ENCODE data around the gene PDSS2. TPM values are rescaled to one million over a fixed set of nuclear protein-coding genes. Genes with fewer than 3 reads are reported as not detected.
"Not testable (repeated sequence)": the region's sequence is repeated elsewhere in the genome, so short reads cannot be mapped to it uniquely, and the experiment has no call there.

PDSS2 gene
- total RNA-seq, 1 donor from 2014 or later = 10.8 TPM

DNA sequence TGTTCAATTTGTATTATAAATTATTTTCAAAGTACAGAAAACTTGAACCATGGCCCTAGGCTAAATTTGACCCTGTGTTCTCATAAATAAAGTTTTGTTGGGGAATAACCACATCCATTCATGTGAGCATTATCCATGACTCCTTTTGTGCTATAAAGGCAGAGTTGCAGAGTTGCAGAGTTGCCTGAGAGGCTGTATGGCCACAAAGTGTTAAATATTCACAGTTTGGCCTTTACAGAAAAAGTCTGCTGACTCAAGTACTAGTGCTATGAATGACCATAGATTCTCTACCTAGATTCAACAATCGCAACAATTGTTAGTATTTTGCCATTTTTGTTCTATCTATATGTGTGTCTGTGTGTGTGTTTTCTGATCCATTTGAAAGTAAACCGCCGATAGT, 297.8 kb downstream of the PDSS2 start:
- DNase-seq = no peak

DNA sequence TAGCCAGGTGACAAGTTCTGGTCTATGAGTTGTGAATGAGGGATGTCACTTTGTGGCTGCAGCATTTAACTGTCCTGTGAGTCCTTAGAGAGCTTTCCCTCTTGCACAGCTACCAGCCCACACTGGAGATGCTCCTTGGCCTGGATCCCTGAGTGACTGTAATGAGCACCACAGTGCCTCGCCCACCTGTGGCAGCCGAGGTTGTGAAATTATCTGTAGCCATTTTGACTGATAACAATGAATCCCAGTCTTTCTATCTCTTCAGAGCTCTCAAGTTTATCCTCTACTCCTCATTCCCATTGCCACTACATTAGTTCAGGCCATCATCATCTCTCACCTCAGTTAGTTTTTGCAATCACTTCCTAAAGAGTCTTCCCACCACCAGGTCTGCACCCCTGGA, 302.7 kb downstream of the PDSS2 start:
- DNase-seq = no peak

DNA sequence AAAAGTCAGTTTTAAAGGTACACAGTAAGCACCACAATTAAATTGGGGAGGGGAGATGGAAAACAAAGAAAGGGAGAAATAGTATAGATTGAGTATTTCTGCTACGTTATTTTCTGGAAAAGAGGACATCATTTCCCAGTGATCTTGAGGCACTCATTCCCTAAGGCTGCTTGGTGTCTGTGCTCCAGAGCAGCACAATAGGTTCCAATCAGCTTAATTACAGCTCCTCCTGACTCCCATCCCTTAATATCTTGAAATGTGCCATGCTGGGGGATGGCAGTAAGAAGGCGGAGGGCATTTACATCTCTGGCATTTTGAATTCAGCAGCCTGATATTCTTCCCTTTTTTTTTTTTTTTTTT, 304.6 kb downstream of the PDSS2 start:
- no peak for DNase-seq

DNA sequence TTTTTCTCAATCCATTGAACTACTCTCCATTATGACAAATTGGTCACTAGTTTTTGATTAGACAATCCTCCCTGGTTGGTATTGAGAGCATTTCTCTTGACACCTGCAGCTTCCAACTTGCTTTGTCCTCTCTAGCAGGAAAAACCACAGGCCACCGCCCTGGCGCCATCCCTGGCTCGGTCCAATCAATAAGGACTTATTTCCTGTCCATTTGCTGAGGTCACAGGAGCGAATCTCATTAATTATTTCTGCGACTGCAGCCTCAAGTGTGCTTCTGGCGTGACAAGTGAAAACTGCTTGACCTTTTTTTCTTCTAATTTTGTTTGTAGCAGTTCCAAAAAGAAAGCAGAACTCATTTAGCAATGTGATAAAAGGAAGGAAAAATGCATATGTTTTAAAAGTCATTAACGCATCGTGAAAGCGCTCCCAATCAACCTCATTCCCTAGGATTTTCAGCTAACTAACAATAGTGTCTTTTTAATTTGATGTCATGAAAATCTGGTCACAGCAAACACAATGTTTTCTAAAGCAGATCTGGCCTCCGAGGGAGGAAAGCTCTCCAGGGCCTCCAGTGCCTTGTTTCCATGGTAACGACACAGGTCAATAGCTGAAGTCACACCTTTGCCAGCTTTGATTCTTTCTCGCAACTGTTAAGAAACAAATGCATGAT, 305.1 kb downstream of the PDSS2 start:
- DNase-seq = no peak

DNA sequence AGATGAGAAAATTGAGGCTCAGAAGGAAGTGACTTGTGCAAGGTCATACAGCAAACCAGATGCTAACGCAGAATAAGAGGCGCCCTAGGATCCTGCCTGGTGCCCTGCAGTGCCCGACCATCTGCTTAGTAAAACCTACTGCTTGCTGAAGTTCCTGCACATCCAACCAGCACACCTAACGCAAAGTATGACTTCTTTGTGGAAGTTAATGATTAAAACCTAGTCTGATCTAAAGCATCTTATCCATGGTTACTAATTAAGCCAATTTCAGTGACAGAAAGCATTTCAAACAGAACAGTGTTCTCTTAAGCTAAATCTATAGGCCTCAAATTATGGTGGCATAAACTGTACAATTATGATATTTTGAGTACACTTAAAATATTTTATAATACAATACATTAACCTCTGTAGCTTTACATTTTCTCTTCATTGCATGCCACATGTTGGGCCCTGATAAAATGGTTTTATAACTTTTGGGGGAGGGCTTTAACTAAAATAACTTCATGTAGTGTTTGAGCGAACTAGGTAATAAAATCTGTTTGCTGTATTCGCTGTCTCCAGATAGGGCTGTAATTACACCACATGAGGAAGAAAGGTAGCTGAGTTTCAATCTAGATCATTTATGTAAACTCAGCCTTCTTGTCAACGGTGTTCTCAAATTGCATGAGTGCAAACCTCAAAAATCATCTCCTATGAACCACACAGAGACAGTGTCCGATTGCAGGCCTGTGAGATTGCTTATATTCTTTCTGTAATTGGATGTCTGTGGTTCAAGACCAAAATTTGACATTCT, 306.5 kb downstream of the PDSS2 start:
- DNase-seq = no peak

DNA sequence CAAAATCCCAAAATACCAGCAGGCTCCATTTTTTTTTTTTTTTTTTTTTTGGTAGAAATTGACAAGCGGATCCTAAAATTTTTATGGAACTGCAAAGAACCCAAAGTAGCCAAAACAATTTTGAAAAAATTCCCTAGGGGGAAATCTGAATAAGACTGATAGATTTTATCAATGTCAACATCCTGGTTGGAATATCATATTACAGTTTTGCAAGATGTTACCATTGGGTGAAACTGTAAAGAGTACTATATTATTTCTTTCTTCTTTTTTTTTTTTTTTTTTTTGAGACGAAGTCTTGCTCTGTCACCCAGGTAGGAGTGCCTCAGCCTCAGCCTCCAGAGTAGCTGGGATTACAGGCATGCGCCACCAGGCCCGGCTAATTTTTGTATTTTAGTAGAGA, 314.7 kb downstream of the PDSS2 start:
- no peak for DNase-seq

DNA sequence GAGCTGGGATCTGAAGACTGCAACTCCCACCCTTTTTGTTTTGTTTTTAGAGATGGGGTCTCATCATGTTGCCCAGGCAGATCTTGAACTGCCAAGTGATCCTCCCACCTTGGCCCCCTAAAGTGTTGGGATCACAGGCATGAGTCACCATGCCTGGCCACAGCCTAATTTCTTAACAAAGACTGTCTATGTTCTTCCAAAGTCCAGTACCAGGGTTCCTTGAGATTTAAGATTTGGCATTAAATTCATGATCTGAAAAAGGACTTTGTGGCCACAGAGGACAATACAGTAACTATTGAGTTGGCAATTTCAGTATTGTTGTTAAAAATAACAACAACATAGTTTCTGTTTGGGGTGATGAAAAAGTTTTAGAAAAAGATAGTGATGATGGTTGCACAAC, 315.4 kb downstream of the PDSS2 start:
- DNase-seq = no peak

DNA sequence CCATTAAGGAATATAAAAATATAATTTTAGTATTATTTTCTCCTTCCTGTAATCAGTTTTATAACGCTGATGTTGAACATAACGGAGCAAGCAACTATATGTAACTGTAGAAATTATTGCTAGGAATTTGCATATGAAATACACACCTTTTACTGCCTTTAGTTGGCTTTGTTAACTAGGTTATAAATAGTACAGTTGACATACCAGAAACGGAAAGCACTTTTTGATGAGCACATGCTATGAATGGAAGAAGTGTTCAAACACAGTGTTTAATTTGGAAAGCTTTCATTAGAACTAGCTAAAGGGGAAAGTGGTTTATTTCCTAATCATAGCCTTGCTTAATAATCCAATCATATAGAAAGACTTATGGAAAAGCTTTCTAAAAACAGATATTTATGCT, 318.8 kb downstream of the PDSS2 start:
- DNase-seq = no peak

DNA sequence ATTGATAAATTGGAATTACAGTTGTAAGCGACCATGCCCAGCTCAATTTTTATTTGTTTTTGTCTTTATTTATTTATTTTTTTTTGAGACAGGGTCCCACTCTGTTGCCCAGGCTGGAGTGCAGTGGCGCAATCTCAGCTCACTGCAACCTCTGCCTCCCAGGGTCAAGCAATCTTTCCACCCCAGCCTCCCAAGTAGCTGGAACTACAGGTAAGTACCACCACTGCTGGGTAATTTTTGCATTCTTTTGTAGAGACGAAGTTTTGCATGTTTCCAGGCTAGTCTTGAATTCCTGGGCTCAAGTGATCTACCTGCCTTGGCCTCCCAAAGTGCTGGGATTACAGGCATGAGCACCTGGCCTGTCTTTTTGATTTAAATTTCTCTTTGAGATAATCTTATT, 323.0 kb downstream of the PDSS2 start:
- not testable (repeated sequence) for DNase-seq

DNA sequence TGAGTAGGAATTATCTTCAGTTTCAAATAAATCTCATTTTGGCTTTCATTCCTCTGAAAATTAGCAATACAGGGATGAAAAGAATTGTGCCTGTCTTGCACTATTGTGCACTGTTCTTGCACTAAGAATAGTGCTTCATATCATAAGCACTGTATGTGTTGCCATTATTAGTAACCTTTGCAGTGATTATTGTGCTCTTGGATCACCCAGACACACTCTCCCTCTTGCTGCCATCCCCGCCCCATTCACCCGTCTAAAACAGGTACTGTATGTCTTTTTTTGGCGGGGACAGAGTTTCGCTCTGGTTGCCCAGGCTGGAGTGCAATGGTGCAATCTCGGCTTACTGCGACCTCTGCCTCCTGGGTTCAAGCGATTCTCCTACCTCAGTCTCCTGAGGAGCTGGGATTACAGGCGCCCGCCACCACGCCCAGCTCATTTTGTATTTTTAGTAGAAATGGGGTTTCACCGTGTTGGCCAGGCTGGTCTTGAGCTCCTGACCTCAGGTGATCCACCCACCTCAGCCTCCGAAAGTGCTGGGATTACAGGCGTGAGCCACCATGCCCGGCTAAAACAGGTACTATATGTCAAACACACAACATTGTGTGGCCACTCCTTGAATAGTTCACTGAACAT, 324.2 kb downstream of the PDSS2 start:
- not testable (repeated sequence) for DNase-seq

DNA sequence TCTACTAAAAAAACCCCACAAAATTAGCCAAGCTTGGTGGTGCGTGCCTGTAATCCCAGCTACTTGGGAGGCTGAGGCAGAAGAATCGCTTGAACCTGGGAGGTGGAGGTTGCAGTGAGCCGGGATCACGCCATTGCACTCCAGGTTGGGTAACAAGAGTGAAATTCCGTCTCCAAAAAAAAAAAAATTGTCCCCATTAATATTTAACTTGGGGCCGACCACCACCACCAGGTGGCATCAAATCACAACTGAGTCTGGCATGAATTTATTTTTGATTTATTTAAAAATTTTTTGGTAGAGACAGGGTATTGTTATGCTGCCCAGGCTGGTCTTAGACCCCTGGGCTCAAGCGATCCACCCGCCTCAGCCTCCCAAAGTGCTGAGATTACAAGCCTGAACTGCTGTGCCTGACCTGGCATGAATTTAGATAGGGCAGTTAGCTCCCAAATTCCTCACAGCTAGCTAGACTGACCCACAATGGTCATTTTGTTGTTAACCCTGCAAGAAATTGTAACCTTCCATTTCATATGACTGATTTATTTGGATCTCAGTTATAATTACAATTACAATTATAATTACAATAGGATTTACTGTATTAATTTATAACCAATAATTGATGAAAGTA, 326.9 kb downstream of the PDSS2 start:
- DNase-seq = no peak

DNA sequence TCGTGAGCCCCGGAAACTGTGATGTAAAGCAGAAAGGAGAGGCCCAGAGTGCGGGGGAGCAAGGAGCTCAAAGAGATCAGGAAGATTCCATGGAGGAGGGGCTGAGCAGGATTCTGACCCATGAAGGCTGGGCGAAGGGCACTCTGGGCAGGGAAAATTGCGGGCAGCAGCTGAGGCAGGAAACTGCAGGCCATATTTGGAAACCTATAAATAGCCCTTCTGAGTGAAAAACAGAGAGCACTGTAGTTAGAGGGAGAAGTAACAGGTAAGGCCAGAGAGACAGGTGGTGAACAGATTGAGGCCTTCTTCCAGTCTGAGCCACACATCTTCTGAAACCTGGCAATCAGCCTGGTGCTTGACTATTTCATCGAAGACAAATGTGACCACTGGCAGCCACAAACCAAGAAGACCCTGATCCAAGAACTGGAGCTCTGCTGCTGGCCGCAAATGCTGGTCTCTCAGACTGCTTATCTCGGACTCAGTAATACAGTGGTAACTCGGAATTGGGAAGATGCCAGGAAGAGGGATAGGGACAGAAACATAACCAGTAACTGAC, 329.9 kb downstream of the PDSS2 start:
- DNase-seq = no peak

DNA sequence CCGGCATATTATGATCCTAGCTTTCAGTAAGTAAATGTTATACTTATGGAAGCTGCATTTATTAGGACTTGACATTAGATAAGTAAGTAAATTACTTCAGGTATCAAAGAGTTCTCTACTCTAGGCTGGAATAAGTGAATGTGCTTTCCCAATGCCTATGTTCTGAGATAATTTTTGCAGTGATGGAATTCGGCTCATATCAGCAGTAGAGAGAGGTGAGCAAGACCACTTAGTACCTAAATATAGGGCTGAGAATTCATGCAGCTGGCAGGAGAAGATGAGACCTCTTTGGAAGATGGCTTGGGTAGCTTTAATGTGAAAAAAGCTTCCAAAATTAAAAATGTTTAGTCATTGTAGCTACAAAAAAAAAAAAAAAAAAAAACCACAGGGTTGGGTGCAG, 330.8 kb downstream of the PDSS2 start:
- no peak for DNase-seq

DNA sequence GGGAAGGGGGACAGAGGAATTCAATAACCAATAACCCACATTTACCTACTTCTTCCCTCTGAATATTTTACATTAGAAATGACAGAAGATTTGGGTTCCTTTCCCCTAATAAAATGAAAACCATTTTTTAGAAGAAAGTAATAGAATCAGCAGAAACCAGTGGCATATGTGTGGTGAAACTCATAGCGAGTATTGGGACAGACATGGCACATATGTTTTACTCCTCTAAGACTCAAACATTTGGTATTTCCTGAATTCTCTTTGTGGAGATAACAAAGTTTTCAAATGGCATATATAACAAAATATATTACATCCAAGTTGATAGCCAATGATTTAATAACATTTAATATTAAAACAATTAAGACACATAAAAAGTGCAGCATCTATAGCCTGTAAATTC, 331.2 kb downstream of the PDSS2 start:
- DNase-seq = no peak

DNA sequence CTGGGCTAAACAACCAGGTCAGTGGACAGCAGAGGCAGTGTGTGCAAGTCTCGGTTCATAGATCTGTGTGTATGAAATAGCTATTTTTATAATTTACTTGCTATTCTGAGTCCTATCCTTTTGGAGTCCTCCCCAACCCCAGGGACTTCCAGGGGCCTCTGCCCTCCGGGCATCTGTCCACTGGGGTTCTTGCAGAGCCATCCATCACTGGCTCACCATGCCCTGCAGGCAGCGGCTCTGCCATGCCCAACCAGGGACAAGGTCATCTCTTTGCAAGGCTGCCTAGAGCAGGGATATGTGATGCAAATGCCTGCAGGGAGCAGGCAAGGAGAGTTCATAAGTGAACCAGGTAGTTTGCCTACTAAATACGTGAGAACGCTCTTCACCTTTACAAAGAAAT, 333.6 kb downstream of the PDSS2 start:
- DNase-seq = no peak

DNA sequence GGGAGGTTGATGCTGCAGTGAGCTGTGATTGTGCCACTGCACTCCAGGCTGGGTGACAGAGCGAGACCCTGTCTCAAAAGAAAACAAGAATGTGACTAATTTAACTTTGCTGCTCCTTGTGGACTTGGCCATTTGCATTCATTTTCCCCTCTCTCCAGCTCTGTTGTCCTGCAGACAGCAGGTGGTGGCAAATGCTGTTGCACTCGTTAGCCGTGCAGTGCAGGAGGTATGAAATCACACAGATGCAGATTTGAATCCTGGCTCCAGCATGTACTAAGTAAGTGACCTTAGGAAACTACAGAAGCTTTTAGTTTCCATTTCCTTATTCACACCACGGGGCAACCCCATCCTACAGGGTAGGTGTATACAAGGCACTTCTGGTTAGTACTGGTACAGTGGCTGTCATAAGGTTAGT, 334.4 kb downstream of the PDSS2 start:
- no peak for DNase-seq

DNA sequence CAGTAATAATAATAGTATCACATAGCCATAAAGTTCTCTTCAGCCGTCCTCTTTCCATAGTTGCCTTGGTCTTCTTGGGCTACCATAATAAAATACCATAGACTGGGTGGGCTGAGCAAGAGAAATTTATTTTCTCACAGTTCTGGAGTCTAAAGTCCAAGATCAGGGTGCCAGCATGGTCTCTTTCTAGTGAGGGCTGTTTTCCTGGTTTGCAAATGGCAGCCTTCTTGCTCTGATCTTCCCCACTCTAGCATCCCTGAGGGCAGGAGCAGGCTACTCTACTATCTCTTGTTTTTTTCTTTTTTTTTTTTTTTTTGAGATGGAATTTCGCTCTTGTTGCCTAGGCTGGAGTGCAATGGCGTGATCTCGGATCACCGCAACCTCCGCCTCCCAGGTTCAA, 335.9 kb downstream of the PDSS2 start:
- no peak for DNase-seq

DNA sequence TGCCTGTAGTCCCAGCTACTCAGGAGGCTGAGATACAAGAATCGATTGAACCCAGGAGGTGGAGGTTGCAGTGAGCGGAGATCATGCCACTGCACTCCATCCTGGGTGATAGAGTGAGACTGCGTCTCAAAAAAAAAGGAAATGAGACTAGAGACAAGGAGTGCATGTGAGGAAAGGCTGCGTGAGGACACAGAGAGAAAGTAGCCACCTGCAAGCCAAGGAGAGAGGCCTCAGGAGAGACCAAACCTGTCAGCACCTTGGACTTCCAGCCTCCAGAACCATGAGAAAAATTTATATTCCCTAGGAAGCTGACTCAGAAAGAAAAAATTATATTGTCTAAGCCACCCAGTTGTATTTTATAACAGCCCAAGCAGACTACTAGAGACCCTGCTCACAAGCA, 336.6 kb downstream of the PDSS2 start:
- no peak for DNase-seq

DNA sequence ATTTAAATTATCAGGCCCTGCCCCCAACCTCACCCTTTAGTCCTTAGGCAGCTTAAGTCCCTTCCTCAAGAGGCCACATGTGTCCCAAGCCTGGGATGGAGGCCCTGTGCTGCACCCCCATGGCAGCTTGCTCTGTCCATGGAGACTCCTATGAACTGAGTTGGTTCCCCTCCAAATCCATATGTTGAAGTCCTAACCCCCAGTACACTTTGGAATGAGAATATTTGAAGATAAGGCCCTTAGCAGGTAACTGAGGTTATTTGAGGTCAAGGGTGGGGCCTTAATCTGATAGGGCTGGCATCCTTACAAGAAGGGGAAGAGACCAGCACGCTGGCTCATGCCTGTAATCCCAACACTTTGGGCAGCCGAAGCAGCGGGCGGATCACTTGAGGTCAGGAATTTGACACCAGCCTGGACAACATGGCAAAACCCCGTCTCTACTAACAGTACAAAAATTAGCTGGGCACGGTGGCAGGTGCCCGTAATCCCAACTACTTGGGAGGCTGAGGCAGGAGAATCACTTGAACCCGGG, 337.3 kb downstream of the PDSS2 start:
- DNase-seq = no peak

DNA sequence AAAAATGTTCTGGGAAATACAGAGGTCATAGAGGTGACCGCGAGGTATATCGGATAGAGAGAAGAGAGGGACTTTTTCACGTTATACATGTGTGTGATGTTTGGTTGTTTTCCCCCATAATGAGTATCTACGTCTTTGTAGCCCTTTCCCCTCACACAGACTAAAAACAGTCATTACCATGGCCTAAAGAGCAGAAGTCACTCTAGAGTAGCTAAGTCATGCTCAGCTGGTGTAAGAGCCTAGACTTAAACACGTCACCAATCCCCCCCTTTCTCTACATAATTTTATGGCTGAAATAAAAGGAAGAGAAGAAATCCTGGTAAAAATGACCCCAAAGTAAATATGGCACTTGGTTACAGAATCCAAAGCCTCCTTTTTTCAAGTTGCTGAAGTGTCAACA, 338.1 kb downstream of the PDSS2 start:
- no peak for DNase-seq

DNA sequence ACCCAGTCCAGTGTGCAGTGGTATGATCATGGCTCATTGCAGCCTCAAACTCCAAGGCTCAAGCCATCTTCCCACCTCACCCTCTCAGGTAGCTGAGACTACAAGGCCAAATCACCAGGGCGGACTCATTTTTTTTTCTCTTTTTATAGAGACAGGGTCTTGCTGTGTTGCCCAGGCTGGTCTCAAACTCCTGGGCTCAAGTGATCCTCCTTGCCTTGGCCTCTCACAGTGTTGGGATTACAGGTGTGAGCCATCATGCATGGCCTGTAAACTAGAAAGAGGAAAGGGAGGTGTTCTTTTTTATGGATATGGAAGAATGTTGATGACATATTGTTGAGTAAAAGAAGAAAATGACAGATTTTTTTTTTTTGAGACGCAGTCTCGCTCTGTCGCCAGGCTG, 339.0 kb downstream of the PDSS2 start:
- no peak for DNase-seq

DNA sequence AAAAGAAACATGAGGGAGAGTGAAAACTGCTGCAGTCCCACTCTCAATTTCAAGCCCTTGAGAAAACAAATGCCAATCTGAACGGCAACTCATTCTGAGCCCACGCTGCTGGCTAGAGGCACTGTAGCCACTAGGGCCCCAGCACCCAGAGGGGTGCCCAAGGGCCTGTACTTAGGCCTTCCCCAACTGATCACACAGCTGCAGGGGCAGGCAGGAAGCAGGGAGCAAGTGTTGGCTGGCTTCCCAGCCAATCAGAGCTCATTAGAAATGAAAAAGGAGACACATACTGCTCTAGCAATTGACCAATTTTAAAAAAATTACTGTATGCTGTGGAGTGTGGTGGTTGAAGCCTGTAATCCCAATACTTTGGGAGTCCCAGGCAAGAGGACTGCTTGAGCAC, 340.4 kb downstream of the PDSS2 start:
- no peak for DNase-seq

DNA sequence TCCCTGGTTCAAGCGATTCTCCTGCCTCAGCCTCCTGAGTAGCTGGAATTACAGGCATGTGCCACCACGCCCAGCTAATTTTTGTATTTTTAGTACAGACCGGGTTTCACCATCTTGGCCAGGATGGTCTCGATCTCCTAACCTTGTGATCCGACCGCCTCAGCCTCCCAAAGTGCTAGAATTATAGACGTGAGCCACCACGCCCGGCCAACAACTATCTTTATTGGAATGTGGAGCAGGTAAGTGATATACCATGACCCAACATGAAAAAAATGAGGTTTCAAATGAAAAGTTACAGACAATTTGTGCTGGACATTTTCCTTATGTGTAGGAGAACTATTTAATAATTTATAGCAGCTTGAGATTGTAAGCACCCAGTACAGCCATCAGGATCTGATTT, 340.8 kb downstream of the PDSS2 start:
- not testable (repeated sequence) for DNase-seq
